ENCODE data around the gene PICK1.

The PICK1 gene

DNA sequence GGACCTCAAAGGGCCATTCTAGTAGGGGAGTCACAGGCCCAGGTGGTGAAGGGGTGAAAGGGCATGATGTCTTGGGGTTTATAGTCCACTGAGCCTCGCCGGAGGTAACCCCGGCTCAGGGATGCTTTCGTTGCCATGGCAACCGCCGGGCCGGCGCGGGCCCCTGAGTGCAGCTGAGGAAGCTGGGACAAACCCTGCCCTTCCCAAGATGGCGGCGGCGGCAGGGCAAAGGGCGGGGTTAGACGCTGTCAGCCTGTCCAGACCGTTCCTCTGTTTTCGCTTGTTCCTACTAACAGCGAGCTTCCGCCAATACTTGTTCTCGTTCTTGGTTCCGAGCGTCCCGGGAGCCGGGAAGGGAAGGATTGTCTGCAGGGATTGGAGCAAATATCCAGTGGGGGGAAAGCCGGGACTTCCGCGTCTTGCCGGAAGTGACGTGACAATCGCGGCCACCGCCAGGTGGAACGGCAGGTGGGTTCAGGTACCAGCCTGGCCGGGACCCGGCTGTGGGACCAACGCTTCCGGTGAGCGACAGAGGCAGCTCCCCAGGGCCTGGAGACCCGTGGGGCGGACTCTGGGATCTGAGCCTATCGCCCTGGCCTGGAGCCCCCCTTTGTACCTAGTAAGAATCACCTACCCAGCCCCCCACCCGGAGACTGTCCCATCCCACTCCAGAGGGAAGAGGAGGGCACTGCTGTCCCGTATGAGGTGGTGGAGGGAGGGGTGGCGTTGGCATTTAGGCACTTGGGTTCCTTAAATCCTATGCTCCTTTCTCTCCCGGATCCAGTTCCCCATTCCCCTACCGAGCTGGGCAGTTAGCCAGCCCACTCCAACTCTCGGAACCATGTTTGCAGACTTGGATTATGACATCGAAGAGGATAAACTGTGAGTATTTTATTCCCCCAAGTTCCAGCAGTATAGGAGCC, at the start of gene PICK1:
Gene PICK1, plus strand, starts transcription at position 436 of the 923 bp plus-strand sequence. Its CDS starts 406 bp downstream, at position 842.
- peak; percentile 91 for DNase-seq

DNA sequence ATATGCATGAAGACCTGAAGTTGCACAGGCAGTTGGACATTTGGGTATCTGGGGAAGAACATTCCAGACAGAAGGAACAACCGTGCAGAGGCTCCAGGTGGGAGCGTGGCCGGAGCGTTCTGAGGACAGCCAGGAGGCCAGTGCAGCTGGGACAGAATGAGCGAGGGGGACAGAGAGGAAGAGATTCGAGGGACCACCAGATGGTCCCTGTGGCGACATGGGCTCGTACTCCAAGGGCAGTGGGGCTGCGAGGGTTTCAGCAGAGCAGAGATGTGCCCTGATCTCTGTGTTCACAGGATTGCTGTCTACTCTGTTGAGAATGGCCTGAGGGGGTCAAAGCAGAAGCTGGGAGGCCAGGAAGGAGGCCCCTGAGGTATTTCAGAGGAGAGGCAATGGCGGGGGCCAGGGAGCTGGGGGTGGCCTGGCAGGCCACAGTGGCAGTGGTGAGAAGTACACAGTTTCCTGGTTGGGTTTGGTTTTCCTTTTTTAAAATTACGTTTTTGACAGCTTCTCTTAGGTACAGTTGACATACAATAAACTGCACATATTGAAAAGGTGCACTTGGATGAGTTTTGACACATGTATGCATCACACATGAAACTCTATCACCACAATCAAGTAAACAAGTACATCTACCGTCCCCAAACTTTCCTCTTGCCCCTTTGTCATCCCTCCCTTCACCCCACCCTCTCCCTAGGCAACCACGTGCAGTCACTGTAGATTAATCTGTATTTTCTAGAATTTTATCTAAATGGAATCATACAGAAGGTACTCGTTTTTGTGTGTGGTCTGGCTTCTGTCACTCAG, 48.0 kb upstream of the PICK1 start:
- no peak for DNase-seq

- DNase-seq, result no peak
These were observed 44.6 kb upstream of the PICK1 start for GRCh38 chr22:38012604-38013072.

DNA sequence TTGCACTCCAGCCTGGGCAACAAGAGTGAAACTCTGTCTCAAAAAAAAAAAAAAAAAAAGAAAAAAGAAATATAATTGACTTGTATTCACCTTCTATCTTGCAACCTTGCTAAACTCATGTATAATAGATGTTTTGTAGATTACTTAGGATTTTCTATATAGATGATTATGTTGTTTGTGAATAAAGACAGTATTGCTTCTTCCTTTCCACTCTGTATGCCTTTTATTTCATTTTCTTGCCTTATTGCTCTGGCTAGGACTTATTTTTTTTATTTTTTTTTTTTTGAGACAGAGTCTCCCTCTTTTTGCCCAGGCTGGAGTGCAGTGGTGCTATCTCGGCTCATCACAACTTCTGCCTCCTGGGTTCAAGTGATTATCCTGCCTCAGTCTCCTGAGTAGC, 43.1 kb upstream of the PICK1 start:
- no peak for DNase-seq

- no peak for DNase-seq
These were observed 40.7 kb upstream of the PICK1 start for GRCh38 chr22:38016182-38017151.

- peak; percentile 75 for DNase-seq
These were observed 39.8 kb upstream of the PICK1 start for GRCh38 chr22:38017272-38017920.

- no peak for DNase-seq
These were observed 39.0 kb upstream of the PICK1 start for GRCh38 chr22:38017939-38018885.

GRCh38 chr22:38018938-38019827, 38.0 kb upstream of the PICK1 start:
- no peak for DNase-seq

DNA sequence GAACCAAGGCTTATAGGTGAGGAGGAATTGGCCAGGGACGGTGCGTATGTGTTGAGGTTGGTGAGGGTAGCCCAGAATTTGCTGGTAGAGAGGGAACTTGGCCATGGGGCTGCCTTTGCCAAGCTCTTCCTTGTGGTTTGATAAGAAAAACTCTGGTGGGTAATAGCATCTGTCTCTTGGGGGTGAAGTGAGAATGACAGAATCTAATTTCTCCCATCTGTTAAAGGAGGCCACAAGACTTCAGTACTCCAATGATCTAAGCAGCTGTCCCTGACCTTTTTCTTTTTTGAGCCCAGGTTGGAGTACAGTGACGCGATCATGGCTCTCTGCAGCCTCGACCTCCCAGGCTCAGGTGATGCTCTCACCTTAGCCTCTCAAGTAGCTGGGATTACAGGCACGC, 36.0 kb upstream of the PICK1 start:
- DNase-seq, result no peak

DNA sequence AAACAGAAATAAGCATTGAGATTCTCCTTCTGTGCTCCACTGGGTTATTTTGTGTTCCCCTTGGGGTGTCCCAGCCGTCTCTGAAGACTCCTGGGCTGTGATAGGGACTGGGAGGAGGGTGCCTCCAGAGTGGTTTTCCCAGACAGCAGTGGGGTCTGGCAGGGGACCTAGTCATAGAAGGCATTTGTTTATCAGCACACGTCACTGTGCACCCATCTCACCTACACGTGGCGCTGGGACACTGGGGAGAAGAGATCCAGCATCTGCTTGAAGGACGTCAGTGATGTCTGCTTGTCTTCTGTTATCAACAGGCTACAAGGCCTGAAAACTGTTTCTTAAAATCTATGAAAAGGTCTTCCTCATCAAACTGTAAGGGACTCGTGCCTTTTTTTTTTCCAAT, 34.2 kb upstream of the PICK1 start:
- DNase-seq, result no peak

DNA sequence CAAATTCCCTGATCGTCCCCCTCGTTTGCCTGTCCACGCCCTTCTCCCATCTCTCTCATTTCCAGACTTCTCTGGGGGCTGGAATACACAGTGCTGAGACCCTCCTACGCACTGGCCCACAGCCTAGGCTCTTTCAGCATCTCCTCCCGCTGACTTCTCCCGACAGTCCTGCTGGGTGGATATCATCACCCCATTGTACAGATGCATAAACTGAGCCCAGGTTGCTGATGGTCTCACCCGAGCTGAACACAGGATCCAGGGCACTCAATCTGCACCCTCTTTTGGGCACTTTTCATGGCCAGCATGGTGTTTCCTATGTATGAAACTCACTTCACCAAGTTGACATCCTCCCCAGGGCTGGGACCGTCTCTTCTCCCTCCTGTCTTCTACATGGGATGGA, 31.7 kb upstream of the PICK1 start:
- no peak for DNase-seq

- DNase-seq, result no peak
These were observed 30.8 kb upstream of the PICK1 start for GRCh38 chr22:38026130-38027111.

DNA sequence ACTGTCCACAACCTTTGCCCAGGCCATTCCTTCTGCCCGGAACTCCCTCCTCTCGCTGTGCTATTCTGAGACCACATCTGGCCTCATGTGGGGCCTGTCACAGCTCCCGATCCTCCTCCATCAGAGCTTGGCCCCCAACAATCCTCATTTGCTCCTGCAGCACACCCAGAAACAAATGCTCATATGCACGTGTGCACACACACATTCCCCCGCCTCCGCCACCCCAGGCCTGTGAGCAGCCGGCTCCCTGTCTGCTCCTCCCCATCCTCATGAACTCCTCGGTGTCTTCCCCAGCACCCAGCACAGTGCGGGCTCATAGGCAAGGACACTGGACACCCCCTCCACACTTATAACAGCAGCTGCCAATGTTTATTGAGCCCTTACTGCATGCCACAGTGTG, 29.7 kb upstream of the PICK1 start:
- no peak for DNase-seq

DNA sequence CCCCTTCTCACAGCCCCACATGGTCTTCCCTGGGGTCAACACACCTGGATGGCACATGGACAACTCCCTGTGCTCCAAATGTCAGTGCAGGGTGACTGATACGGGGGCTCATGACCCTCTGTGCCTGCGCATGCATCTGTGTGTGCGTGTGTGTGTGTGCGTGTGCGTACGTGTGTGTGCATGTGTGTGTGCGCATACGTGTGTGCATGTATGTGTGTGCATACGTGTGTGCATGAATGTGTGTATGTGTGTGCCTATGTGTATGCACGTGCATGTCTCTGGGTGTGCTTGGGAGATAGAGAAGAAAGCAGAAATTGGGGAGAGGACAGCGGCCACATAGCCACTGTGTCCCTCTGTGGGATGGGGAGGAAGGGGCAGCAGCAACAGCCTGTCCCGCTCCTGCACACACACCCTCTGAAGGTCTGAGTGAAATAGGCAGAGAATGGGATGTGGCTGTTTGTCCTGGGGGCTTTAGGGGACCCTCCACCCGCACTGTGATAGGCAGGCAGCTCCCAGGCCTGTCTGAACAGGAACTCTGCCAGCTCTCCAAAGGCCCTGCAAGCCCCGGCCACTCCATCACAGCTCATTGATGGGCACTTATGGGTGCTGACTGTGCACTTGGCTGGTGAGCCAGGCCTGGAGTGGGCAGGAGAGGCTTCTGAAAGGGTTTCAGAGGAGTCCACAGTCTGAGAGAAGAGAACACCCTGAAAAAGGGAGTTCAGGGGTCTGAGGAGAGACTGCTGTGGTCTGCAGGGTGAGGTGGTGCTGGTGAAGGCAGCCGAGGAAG, 28.7 kb upstream of the PICK1 start:
- DNase-seq, result no peak

GRCh38 chr22:38029370-38029769, 27.8 kb upstream of the PICK1 start:
- DNase-seq, result no peak

DNA sequence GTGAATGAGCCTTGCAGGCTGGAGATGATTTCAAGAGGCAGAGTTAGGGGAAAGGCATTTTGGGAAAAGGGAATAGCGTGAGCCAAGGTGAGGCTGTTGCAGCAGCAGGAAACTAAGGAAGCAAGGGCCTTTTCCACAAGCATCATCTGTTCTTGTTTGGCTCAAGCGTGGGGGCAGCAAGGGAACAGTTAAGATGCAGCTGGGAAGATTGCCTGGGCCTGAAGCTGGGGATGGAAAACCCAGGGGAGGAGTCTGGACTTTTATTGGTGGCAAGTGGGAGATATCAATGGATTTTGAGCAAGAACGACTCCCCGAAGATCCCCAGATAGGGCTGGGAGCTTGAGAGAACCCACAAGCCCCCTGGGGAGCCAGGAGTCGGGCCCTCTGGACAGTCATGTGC, 27.3 kb upstream of the PICK1 start:
- DNase-seq, result no peak

DNA sequence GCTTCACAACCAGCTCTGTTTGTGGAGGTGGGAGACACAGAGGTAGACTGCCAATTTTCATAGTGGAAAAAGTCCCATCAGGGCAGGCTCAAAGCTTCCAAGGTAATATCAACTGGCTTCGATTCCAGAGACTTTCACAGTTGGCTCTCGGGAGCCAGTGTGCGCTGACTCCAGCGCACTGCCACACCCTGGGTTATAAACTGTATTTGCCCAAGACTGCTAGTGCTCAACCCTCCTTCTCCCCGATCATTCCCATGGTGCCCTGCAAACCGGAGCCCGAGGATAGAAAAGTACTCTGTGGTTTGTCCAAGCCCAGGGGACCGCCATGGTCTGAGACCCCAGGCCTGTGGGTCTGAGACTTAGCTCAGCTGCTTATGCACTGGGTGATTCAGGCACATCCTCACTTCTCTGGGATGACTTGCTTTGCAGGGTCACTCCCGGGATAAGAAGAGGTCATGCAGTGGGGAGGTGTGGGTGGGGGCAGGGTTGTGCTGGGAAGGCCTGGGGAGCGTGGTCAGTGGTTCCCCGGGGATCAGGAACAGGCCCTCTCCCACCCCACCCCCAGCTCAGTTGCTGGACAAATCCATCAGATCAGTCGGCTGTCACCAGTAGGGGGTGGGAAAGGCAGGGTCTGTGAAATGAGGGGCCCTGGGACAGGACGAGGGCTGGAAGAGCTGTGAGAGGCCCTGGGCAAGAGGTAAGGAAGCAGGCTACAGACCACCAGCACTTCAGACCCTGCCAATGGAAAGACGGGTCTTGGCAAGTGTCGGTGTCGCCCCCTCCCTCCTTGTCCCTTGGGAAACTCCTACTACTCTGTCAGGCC, 26.7 kb upstream of the PICK1 start:
- DNase-seq, result no peak

All from suppressor macrophage treated with lipopolysaccharide for 4 hours (primary cell).